Astrocyte (in vitro differentiated cells and primary cell): ENCODE measurements around the gene PITX2. TPM values are rescaled to one million over a fixed set of nuclear protein-coding genes. Genes with fewer than 3 reads are reported as not detected.

Experiments used
- DNase-seq: peaks from one replicate; pipeline ENCODE4 v3.0.0-alpha.2; 2010; ENCODE audit warnings: low read depth
- FAIRE-seq: peaks from 2 replicates; lab custom pipeline; 2011; peaks lifted over from hg19 to GRCh38; lab: Jason Lieb, UNC
- H2AFZ ChIP-seq: 2 replicates; pipeline ENCODE4 v1.6.0; 2012; ENCODE audit warnings: low read depth, low read length, inconsistent platforms
- H3K27ac ChIP-seq: 2 replicates; pipeline ENCODE4 v1.5.1; 2011; ENCODE audit warnings: low read depth, low read length, inconsistent platforms
- H3K27me3 ChIP-seq: 2 replicates; pipeline ENCODE4 v1.6.0; 2011; ENCODE audit warnings: low read length, inconsistent platforms; ENCODE audit not compliant: insufficient read depth
- H3K36me3 ChIP-seq: 2 replicates; pipeline ENCODE4 v1.5.1; 2011; ENCODE audit warnings: low read length, inconsistent platforms; ENCODE audit not compliant: insufficient read depth
- H3K4me1 ChIP-seq: 2 replicates; pipeline ENCODE4 v1.5.1; 2011; ENCODE audit warnings: low read length, inconsistent platforms; ENCODE audit not compliant: insufficient read depth
- H3K4me2 ChIP-seq: 2 replicates; pipeline ENCODE4 v1.6.0; 2012; ENCODE audit warnings: low read length, inconsistent platforms
- H3K4me3 ChIP-seq: 2 replicates; pipeline ENCODE4 v1.5.1; 2011; ENCODE audit warnings: low read depth, mild to moderate bottlenecking, low read length, inconsistent platforms; ENCODE audit not compliant: insufficient read depth
- H3K79me2 ChIP-seq: 2 replicates; pipeline ENCODE4 v1.6.0; 2012; ENCODE audit warnings: mild to moderate bottlenecking, low read length, inconsistent platforms; ENCODE audit not compliant: insufficient read depth
- H3K9ac ChIP-seq: 2 replicates; pipeline ENCODE4 v1.6.0; 2012; ENCODE audit warnings: mild to moderate bottlenecking, low read length, inconsistent platforms
- H3K9me3 ChIP-seq: 2 replicates; pipeline ENCODE4 v1.5.1; 2012; ENCODE audit warnings: low read depth, mild to moderate bottlenecking, low read length, inconsistent platforms; ENCODE audit not compliant: insufficient read depth
- H4K20me1 ChIP-seq: 2 replicates; pipeline ENCODE4 v1.6.0; 2012; ENCODE audit warnings: low read length, inconsistent platforms; ENCODE audit not compliant: insufficient read depth
- H3K27ac Mint-ChIP-seq: one replicate; pipeline ENCODE4 v1.8.0; 2021; ENCODE audit warnings: mild to moderate bottlenecking, mixed read lengths; ENCODE audit not compliant: unreplicated experiment
- H3K27me3 Mint-ChIP-seq: one replicate; pipeline ENCODE4 v1.8.0; 2021; ENCODE audit warnings: low read depth, mixed read lengths; ENCODE audit not compliant: unreplicated experiment
- H3K36me3 Mint-ChIP-seq: one replicate; pipeline ENCODE4 v1.8.0; 2021; ENCODE audit warnings: low read depth, mixed read lengths; ENCODE audit not compliant: unreplicated experiment
- H3K4me1 Mint-ChIP-seq: one replicate; pipeline ENCODE4 v1.8.0; 2021; ENCODE audit warnings: low read depth, mixed read lengths; ENCODE audit not compliant: unreplicated experiment
- H3K4me3 Mint-ChIP-seq: one replicate; pipeline ENCODE4 v1.8.0; 2021; ENCODE audit warnings: mild to moderate bottlenecking, moderate library complexity, mixed read lengths; ENCODE audit not compliant: unreplicated experiment
- H3K9me3 Mint-ChIP-seq: one replicate; pipeline ENCODE4 v1.8.0; 2021; ENCODE audit warnings: mild to moderate bottlenecking, mixed read lengths; ENCODE audit not compliant: unreplicated experiment
- CTCF ChIP-seq: IDR thresholded peaks from 2 replicates; pipeline ENCODE4 v1.5.1; 2011; ENCODE audit warnings: low read depth, mild to moderate bottlenecking, inconsistent platforms, low read length, moderate library complexity; ENCODE audit not compliant: insufficient read depth
- EZH2 ChIP-seq: IDR thresholded peaks from 2 replicates; pipeline ENCODE4 v1.6.1; 2012; ENCODE audit warnings: mild to moderate bottlenecking, low read length, inconsistent platforms; ENCODE audit not compliant: insufficient read depth
- total RNA-seq: library from RNA; stranded (reverse); gene quantifications from 2 replicates; pipeline ENCODE4 v1.2.1, GENCODE V29; 2021

The PITX2 gene
- total RNA-seq, 1 donor from 2014 or later, result 3.8 TPM

- no peak overlapping the region for H3K27ac ChIP-seq
- Mint-ChIP-seq H3K9me3 (peaks cover 49% of the 10 kb centered on the region), H3K27ac (peak overlapping the region; percentile 16), H3K4me1 (peaks cover 9% of the 10 kb centered on the region), H3K36me3 (peaks cover 18% of the 10 kb centered on the region), H3K27me3 (peaks cover 85% of the 10 kb centered on the region), H3K4me3 (peak overlapping the region; percentile 78)
- peak overlapping the region; percentile 44 for H3K4me3 ChIP-seq
- peaks cover 6% of the 10 kb centered on the region for H3K4me1 ChIP-seq
- peak overlapping the region; percentile 89 for H2AFZ ChIP-seq
- TF ChIP-seq EZH2 (no peak), CTCF (peak; percentile 75)
- peaks cover 13% of the 10 kb centered on the region for H3K9me3 ChIP-seq
- H3K27me3 ChIP-seq, result peaks cover 93% of the 10 kb centered on the region
- no peak for FAIRE-seq
- peaks cover 3% of the 10 kb centered on the region for H4K20me1 ChIP-seq
- no peaks in the 10 kb centered on the region for H3K36me3 ChIP-seq
- peak; percentile 58 for DNase-seq
- H3K9ac ChIP-seq, result no peak overlapping the region
- H3K79me2 ChIP-seq, result no peaks in the 10 kb centered on the region
- H3K4me2 ChIP-seq, result peak overlapping the region; percentile 92
Measured at GRCh38 chr4:110631584-110632505, 9.0 kb upstream of the PITX2 start.

GRCh38 chr4:110630688-110631402 is 8.0 kb upstream of the PITX2 start:
- no peak overlapping the region for H2AFZ ChIP-seq
- peaks cover 22% of the 10 kb centered on the region for H3K36me3 Mint-ChIP-seq
- peaks cover 7% of the 10 kb centered on the region for H3K4me1 Mint-ChIP-seq
- TF ChIP-seq EZH2, result no peak
- no peak for TF ChIP-seq CTCF
- peak overlapping the region; percentile 69 for H3K27ac Mint-ChIP-seq
- H3K4me2 ChIP-seq, result peak overlapping the region; percentile 53
- H3K9ac ChIP-seq, result no peak overlapping the region
- H3K36me3 ChIP-seq, result no peaks in the 10 kb centered on the region
- DNase-seq (no peak), FAIRE-seq (no peak)
- peaks cover 3% of the 10 kb centered on the region for H4K20me1 ChIP-seq
- no peaks in the 10 kb centered on the region for H3K79me2 ChIP-seq
- no peak overlapping the region for H3K27ac ChIP-seq
- H3K4me1 ChIP-seq, result peaks cover 3% of the 10 kb centered on the region
- peaks cover 13% of the 10 kb centered on the region for H3K9me3 ChIP-seq
- peaks cover 55% of the 10 kb centered on the region for H3K9me3 Mint-ChIP-seq
- H3K27me3 ChIP-seq, result peaks cover 93% of the 10 kb centered on the region
- H3K27me3 Mint-ChIP-seq, result peaks cover 85% of the 10 kb centered on the region
- H3K4me3 Mint-ChIP-seq, result peak overlapping the region; percentile 62
- no peak overlapping the region for H3K4me3 ChIP-seq
